Measurements from ENCODE around the gene RARB. TPM values are rescaled to one million over a fixed set of nuclear protein-coding genes. Genes with fewer than 3 reads are reported as not detected.

Gene RARB
- total and polyA plus RNA-seq, 7 donors = 1.2 to 18.5 (median 8.3) TPM

- 64 to 86% methylated on average over 1 of the region's 1 CpG for WGBS, 2 donors
- Histone ChIP-seq H3K4me3 (no peak overlapping the region), H3K27me3 (no peaks in the 10 kb centered on the region), H3K27ac (no peak overlapping the region), H3K9me3 (peaks cover 0 to 4% (median 0%) of the 10 kb centered on the region in 4 donors), H3K36me3 (no peaks in the 10 kb centered on the region), H3K4me1 (no peaks in the 10 kb centered on the region)
- intact Hi-C loops (cut with DNase I) = no loop called here
- TF ChIP-seq POLR2A (IDR thresholded peaks at IDR 0.05) (no peak), CTCF (IDR thresholded peaks at IDR 0.05) (no peak), EP300 (IDR thresholded peaks at IDR 0.05) (no peak), POLR2AphosphoS5 (IDR thresholded peaks at IDR 0.05) (no peak)
- DNase-seq = no peak
Measured at GRCh38 chr3:25534007-25534406, 105.9 kb downstream of the RARB start.

GRCh38 chr3:25536521-25537391 lies 108.7 kb downstream of the RARB start:
- intact Hi-C loops (cut with DNase I) = no loop called here
- H3K4me3 ChIP-seq = no peak overlapping the region
- no peaks in the 10 kb centered on the region for H3K36me3 ChIP-seq
- no peaks in the 10 kb centered on the region for H3K27me3 ChIP-seq
- H3K4me1 ChIP-seq = no peaks in the 10 kb centered on the region
- peaks cover 0 to 4% (median 0%) of the 10 kb centered on the region in 4 donors for H3K9me3 ChIP-seq
- DNase-seq = no peak
- TF ChIP-seq POLR2A (IDR thresholded peaks at IDR 0.05) (no peak), CTCF (IDR thresholded peaks at IDR 0.05) (no peak), EP300 (IDR thresholded peaks at IDR 0.05) (no peak)
- H3K27ac ChIP-seq = no peak overlapping the region
- 75 to 79% methylated on average over 7 of the region's 7 CpGs for WGBS, 2 donors

GRCh38 chr3:25537516-25537915 lies 109.5 kb downstream of the RARB start:
- Histone ChIP-seq H3K4me1 (no peaks in the 10 kb centered on the region), H3K27ac (no peak overlapping the region), H3K36me3 (no peaks in the 10 kb centered on the region), H3K27me3 (no peaks in the 10 kb centered on the region), H3K4me3 (no peak overlapping the region), H3K9me3 (peaks cover 0 to 3% (median 0%) of the 10 kb centered on the region in 4 donors)
- TF ChIP-seq POLR2A (IDR thresholded peaks at IDR 0.05) = no peak
- no peak for TF ChIP-seq EP300 (IDR thresholded peaks at IDR 0.05)
- no peak for TF ChIP-seq POLR2AphosphoS5 (IDR thresholded peaks at IDR 0.05)
- no peak for TF ChIP-seq CTCF (IDR thresholded peaks at IDR 0.05)
- WGBS, 2 donors = 84 to 89% methylated on average over 3 of the region's 3 CpGs
- intact Hi-C loops (cut with DNase I) = no loop called here
- no peak for DNase-seq

- intact Hi-C loops (cut with DNase I) = no loop called here
- H3K4me3 ChIP-seq = no peak overlapping the region
- no peak for DNase-seq
- H3K36me3 ChIP-seq = no peaks in the 10 kb centered on the region
- TF ChIP-seq CTCF (IDR thresholded peaks at IDR 0.05) = no peak
- TF ChIP-seq POLR2AphosphoS5 (IDR thresholded peaks at IDR 0.05) = no peak
- no peak for TF ChIP-seq EP300 (IDR thresholded peaks at IDR 0.05)
- no peak for TF ChIP-seq POLR2A (IDR thresholded peaks at IDR 0.05)
- H3K27ac ChIP-seq = no peak overlapping the region
- WGBS, 2 donors = 71 to 92% methylated on average over 5 of the region's 5 CpGs
- H3K9me3 ChIP-seq = no peaks in the 10 kb centered on the region
- no peaks in the 10 kb centered on the region for H3K27me3 ChIP-seq
- no peaks in the 10 kb centered on the region for H3K4me1 ChIP-seq
Measured at GRCh38 chr3:25540273-25540672, 112.2 kb downstream of the RARB start.
